ENCODE data around the gene CYFIP2.

CYFIP2 gene

GRCh38 chr5:157358871-157359270 is 92.9 kb downstream of the CYFIP2 start:
- Histone ChIP-seq H3K36me3 (ENCODE audit: control insufficient read depth, insufficient read depth, low read length) (no peaks in the 10 kb centered on the region), H3K9me3 (ENCODE audit: control insufficient read depth, low read length) (no peaks in the 10 kb centered on the region), H3K4me1 (ENCODE audit: control insufficient read depth, insufficient read depth, low read length) (no peaks in the 10 kb centered on the region), H3K27me3 (ENCODE audit: control insufficient read depth, insufficient read depth, low read length) (no peaks in the 10 kb centered on the region), H3K4me3 (ENCODE audit: low read length) (no peak overlapping the region), H3K9ac (ENCODE audit: low read length) (no peak overlapping the region)

- Histone ChIP-seq H3K9ac (ENCODE audit: low read length) (no peak overlapping the region), H3K4me1 (ENCODE audit: control insufficient read depth, insufficient read depth, low read length) (no peaks in the 10 kb centered on the region), H3K36me3 (ENCODE audit: control insufficient read depth, insufficient read depth, low read length) (no peaks in the 10 kb centered on the region), H3K4me3 (ENCODE audit: low read length) (no peak overlapping the region), H3K27me3 (ENCODE audit: control insufficient read depth, insufficient read depth, low read length) (no peaks in the 10 kb centered on the region), H3K9me3 (ENCODE audit: control insufficient read depth, low read length) (no peaks in the 10 kb centered on the region)
Observed at GRCh38 chr5:157359356-157360055, 93.6 kb downstream of the CYFIP2 start.

- no peaks in the 10 kb centered on the region for H3K9me3 ChIP-seq (ENCODE audit: control insufficient read depth, low read length)
- H3K4me1 ChIP-seq (ENCODE audit: control insufficient read depth, insufficient read depth, low read length): no peaks in the 10 kb centered on the region
- H3K4me3 ChIP-seq (ENCODE audit: low read length): no peak overlapping the region
- H3K36me3 ChIP-seq (ENCODE audit: control insufficient read depth, insufficient read depth, low read length): no peaks in the 10 kb centered on the region
- no peak overlapping the region for H3K9ac ChIP-seq (ENCODE audit: low read length)
- H3K27me3 ChIP-seq (ENCODE audit: control insufficient read depth, insufficient read depth, low read length): no peaks in the 10 kb centered on the region
Observed at GRCh38 chr5:157362012-157362411, 96.1 kb downstream of the CYFIP2 start.

- Histone ChIP-seq H3K27me3 (ENCODE audit: control insufficient read depth, insufficient read depth, low read length) (no peaks in the 10 kb centered on the region), H3K4me3 (ENCODE audit: low read length) (no peak overlapping the region), H3K4me1 (ENCODE audit: control insufficient read depth, insufficient read depth, low read length) (no peaks in the 10 kb centered on the region), H3K9me3 (ENCODE audit: control insufficient read depth, low read length) (no peaks in the 10 kb centered on the region), H3K9ac (ENCODE audit: low read length) (no peak overlapping the region), H3K36me3 (ENCODE audit: control insufficient read depth, insufficient read depth, low read length) (no peaks in the 10 kb centered on the region)
Observed at GRCh38 chr5:157362502-157362901, 96.6 kb downstream of the CYFIP2 start.

GRCh38 chr5:157362982-157363381 is 97.1 kb downstream of the CYFIP2 start:
- H3K4me1 ChIP-seq (ENCODE audit: control insufficient read depth, insufficient read depth, low read length): no peaks in the 10 kb centered on the region
- H3K4me3 ChIP-seq (ENCODE audit: low read length): no peak overlapping the region
- no peaks in the 10 kb centered on the region for H3K36me3 ChIP-seq (ENCODE audit: control insufficient read depth, insufficient read depth, low read length)
- no peak overlapping the region for H3K9ac ChIP-seq (ENCODE audit: low read length)
- H3K27me3 ChIP-seq (ENCODE audit: control insufficient read depth, insufficient read depth, low read length): no peaks in the 10 kb centered on the region
- H3K9me3 ChIP-seq (ENCODE audit: control insufficient read depth, low read length): no peaks in the 10 kb centered on the region

GRCh38 chr5:157365732-157366131 is 99.8 kb downstream of the CYFIP2 start:
- Histone ChIP-seq H3K4me1 (ENCODE audit: control insufficient read depth, insufficient read depth, low read length) (peaks cover 9% of the 10 kb centered on the region), H3K4me3 (ENCODE audit: low read length) (no peak overlapping the region), H3K9ac (ENCODE audit: low read length) (no peak overlapping the region), H3K36me3 (ENCODE audit: control insufficient read depth, insufficient read depth, low read length) (no peaks in the 10 kb centered on the region), H3K27me3 (ENCODE audit: control insufficient read depth, insufficient read depth, low read length) (no peaks in the 10 kb centered on the region), H3K9me3 (ENCODE audit: control insufficient read depth, low read length) (no peaks in the 10 kb centered on the region)

- Histone ChIP-seq H3K4me3 (ENCODE audit: low read length) (no peak overlapping the region), H3K36me3 (ENCODE audit: control insufficient read depth, insufficient read depth, low read length) (no peaks in the 10 kb centered on the region), H3K4me1 (ENCODE audit: control insufficient read depth, insufficient read depth, low read length) (peaks cover 17% of the 10 kb centered on the region), H3K9ac (ENCODE audit: low read length) (no peak overlapping the region), H3K27me3 (ENCODE audit: control insufficient read depth, insufficient read depth, low read length) (no peaks in the 10 kb centered on the region), H3K9me3 (ENCODE audit: control insufficient read depth, low read length) (no peaks in the 10 kb centered on the region)
Observed at GRCh38 chr5:157366741-157367674, 101.1 kb downstream of the CYFIP2 start.

GRCh38 chr5:157369507-157369906 is 103.6 kb downstream of the CYFIP2 start:
- Histone ChIP-seq H3K9me3 (ENCODE audit: control insufficient read depth, low read length) (no peaks in the 10 kb centered on the region), H3K27me3 (ENCODE audit: control insufficient read depth, insufficient read depth, low read length) (no peaks in the 10 kb centered on the region), H3K9ac (ENCODE audit: low read length) (no peak overlapping the region), H3K36me3 (ENCODE audit: control insufficient read depth, insufficient read depth, low read length) (no peaks in the 10 kb centered on the region), H3K4me3 (ENCODE audit: low read length) (no peak overlapping the region), H3K4me1 (ENCODE audit: control insufficient read depth, insufficient read depth, low read length) (peaks cover 17% of the 10 kb centered on the region)

GRCh38 chr5:157370967-157371366 is 105.0 kb downstream of the CYFIP2 start:
- Histone ChIP-seq H3K4me3 (ENCODE audit: low read length) (no peak overlapping the region), H3K27me3 (ENCODE audit: control insufficient read depth, insufficient read depth, low read length) (no peaks in the 10 kb centered on the region), H3K9ac (ENCODE audit: low read length) (peak overlapping the region; percentile 36), H3K9me3 (ENCODE audit: control insufficient read depth, low read length) (no peaks in the 10 kb centered on the region), H3K36me3 (ENCODE audit: control insufficient read depth, insufficient read depth, low read length) (no peaks in the 10 kb centered on the region), H3K4me1 (ENCODE audit: control insufficient read depth, insufficient read depth, low read length) (peaks cover 17% of the 10 kb centered on the region)

- Histone ChIP-seq H3K9ac (ENCODE audit: low read length) (no peak overlapping the region), H3K9me3 (ENCODE audit: control insufficient read depth, low read length) (no peaks in the 10 kb centered on the region), H3K4me3 (ENCODE audit: low read length) (no peak overlapping the region), H3K27me3 (ENCODE audit: control insufficient read depth, insufficient read depth, low read length) (no peaks in the 10 kb centered on the region), H3K36me3 (ENCODE audit: control insufficient read depth, insufficient read depth, low read length) (no peaks in the 10 kb centered on the region), H3K4me1 (ENCODE audit: control insufficient read depth, insufficient read depth, low read length) (peaks cover 17% of the 10 kb centered on the region)
Observed at GRCh38 chr5:157371655-157372471, 105.9 kb downstream of the CYFIP2 start.

- H3K9ac ChIP-seq (ENCODE audit: low read length): no peak overlapping the region
- peaks cover 17% of the 10 kb centered on the region for H3K4me1 ChIP-seq (ENCODE audit: control insufficient read depth, insufficient read depth, low read length)
- no peaks in the 10 kb centered on the region for H3K27me3 ChIP-seq (ENCODE audit: control insufficient read depth, insufficient read depth, low read length)
- no peaks in the 10 kb centered on the region for H3K9me3 ChIP-seq (ENCODE audit: control insufficient read depth, low read length)
- H3K4me3 ChIP-seq (ENCODE audit: low read length): no peak overlapping the region
- H3K36me3 ChIP-seq (ENCODE audit: control insufficient read depth, insufficient read depth, low read length): no peaks in the 10 kb centered on the region
Observed at GRCh38 chr5:157372472-157372822, 106.5 kb downstream of the CYFIP2 start.

GRCh38 chr5:157378509-157378908 is 112.6 kb downstream of the CYFIP2 start:
- H3K9ac ChIP-seq (ENCODE audit: low read length): no peak overlapping the region
- H3K4me3 ChIP-seq (ENCODE audit: low read length): no peak overlapping the region
- H3K36me3 ChIP-seq (ENCODE audit: control insufficient read depth, insufficient read depth, low read length): no peaks in the 10 kb centered on the region
- no peaks in the 10 kb centered on the region for H3K4me1 ChIP-seq (ENCODE audit: control insufficient read depth, insufficient read depth, low read length)
- no peaks in the 10 kb centered on the region for H3K27me3 ChIP-seq (ENCODE audit: control insufficient read depth, insufficient read depth, low read length)
- H3K9me3 ChIP-seq (ENCODE audit: control insufficient read depth, low read length): no peaks in the 10 kb centered on the region
